IPS DF 19.7 (cell line): ENCODE measurements around the gene TRAK2.
"Not testable (repeated sequence)": the region's sequence is repeated elsewhere in the genome, so short reads cannot be mapped to it uniquely, and the experiment has no call there.

ENCODE experiments used
- DNase-seq: peaks from one replicate; pipeline ENCODE4 v3.0.0-alpha.2; 2013; ENCODE audit warnings: low read depth, low spot score

Gene TRAK2

DNA sequence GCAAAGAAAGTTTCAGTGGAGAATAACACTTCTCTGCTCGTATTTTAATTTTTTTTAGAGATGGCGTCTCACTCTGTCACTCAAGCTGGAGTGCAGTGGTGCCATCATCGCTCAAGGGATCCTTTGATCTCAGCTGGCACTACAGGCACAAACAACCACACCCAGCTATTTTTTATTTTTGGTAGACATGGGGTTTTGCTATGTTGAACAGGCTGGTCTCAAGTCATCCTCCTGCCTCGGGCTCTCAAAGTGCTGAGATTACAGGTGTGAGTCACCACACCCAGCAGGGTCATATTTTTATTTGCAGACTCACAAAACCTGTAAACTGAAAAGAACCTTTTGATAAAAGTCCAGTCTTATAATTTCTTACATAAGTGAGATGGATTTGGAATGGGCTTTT lies 2.6 kb downstream of the TRAK2 start:
- no peak for DNase-seq

DNA sequence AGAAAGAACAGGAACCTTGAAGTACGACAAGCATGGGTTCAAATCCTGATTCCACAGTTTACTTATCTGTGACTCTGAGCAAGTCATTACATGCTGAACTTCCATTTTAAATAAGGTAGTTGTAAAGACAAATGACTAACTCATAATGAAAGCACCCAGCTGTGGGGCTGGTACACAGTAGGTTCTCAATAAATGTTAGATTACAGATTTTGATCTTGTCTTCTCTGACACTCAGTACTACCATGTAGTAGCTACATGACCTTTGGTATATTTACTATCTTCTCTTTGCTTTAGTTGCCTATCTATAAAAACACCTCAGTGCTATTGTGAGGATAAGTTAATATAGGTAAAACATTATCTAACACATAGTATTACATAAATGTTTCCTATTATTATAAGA lies 3.2 kb downstream of the TRAK2 start:
- no peak for DNase-seq

DNA sequence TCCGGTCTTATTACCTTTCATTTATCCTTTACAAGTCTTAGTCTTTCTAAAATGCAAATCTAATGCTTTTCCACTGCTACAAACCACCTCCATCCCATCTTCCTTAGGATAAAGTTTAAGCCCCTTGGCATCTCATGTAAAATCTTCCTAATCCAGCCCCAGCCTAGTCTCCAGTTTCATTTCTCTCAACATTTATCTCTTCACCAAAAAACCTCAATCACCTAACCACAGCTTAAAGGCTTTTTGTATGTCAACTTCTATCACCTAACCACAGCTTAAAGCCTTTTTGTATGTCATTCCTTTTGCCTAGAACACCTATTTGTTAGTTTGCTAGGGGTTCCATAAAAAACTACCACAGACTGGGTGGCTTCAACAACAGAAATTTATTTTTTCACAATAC lies 4.2 kb downstream of the TRAK2 start:
- no peak for DNase-seq

DNA sequence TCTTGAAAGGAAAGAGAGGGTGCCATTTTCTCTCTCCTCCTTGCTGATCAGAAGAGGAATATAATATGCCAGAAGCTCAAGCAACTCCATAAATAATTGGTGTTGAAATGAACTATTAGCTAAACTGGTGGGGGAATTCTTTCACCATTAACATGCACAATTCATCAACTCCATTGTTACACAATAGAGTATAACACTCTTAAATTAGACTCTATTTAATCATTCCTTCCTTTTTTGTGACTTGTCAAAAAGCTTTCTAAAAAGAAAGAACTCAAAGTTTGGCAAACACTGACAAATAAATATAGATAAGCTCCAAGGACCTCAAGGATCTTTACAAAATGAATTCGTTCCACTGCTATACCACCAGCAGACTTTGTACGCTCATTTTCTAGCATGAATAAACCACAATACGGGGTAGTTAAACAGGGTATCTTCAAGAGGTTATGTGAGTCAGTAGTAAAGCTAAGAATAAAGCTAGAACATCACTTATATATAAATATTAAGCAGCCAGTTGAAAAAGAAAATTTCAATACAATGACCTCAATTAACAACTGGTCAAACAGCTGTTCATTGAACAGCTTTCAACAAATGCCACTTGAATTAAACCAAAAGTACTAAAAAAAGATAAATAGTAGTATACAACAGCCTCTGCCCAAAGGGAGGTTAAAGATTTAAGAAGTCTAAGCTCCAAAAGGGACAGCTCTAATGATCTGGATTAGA lies 6.4 kb downstream of the TRAK2 start:
- DNase-seq, result no peak

DNA sequence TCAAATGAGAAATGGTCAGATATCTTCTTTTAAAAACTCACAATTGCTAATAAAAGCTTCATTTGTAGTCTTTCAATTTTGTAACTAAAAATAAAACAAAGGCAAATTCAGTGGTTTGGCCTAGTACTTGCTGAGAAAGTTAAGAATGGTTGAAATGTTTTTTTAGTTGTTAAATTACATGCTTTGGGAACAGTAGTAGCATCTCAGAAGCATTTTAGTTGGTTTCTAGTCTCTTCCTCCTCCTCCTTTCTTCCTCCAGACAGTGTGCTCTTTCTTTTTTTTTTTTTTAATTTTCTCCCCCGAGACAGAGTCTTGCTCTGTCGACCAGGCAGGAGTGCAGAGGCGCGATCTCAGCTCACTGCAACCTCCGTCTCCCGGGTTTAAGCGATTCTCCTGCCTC lies 9.8 kb downstream of the TRAK2 start:
- DNase-seq, result no peak

DNA sequence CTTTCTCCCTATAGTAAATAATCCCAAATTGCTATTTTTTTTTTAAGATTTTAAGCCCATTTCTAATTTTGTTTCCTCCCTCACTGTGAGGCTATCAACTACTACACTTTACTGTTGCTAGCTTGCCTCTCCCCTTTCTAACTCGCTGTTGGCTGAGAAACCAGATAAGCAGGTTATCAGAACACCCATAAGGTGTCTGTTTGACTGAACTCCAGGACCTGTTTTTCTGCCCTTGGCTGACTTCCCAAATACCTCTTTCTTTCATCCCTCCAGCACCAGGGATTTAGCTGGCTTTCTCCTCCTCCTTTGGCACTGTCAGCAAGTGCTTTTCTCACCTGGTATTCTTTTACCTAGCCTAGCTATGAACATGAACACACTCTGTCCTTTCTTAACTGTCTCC lies 11.1 kb downstream of the TRAK2 start:
- no peak for DNase-seq

DNA sequence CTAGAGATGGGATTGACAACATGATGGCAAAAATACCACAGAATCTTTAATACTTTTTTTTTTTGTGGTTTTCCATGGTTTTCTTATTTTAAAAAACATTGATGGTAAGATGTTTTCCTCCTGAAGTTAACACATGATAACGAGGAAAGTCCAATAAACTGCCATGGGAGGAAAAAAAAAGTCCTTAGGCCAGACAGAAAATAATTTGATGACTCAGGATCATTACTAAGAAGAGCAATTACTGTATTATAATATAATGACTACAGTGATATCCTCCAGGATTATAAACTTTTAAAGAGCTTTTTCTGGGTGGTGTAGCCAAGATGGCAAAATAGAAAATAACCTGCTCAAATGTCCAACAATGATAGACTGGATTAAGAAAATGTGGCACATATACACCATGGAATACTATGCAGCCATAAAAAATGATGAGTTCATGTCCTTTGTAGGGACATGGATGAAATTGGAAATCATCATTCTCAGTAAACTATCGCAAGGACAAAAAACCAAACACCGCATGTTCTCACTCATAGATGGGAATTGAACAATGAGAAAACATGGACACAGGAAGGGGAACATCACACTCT lies 11.8 kb downstream of the TRAK2 start:
- not testable (repeated sequence) for DNase-seq

DNA sequence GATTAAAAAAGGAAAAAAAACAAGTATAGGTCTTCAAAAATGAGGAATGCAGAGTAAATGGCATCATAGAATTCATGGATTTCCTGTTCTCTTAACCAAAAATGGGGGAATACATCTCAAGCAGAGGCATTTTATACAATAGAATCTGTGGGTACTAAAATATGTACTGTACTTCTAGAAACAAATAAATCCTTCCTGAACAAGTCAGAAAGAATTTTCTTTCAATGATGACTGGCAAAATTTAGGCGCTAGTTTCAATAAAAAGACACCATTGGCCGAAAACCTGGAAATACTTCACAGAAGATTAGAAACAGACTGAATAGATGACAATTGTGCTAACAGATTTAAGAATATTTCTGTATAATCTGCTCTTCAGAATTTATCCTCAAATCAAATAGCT lies 15.1 kb downstream of the TRAK2 start:
- no peak for DNase-seq

DNA sequence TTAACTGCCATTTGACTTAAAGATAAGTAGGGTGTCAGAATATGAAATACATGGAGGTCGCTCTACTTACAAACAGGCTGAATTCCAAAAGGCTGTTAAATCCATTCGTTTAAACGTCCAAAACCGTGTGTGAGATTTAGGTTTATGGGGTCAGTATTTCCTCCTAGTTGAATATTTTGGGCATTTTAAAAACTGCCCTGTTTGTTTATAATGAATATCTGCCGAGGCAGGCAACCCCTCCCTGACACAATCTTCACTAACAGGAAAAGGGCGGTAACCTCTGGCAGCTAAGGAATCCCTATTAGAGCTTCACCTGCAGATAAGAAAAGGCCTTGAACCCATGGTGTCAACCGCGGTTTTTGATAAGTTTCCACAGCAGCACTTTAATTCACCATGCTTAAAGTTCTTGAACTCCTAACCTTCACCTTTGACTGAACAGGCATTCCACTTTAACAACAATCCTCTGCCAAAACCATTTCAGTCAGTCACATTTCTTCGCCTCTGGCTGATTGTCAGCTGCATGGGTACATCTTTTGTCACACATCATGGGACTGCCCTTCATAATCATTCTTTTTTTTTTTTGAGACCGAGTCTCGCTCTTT lies 17.8 kb downstream of the TRAK2 start:
- no peak for DNase-seq

DNA sequence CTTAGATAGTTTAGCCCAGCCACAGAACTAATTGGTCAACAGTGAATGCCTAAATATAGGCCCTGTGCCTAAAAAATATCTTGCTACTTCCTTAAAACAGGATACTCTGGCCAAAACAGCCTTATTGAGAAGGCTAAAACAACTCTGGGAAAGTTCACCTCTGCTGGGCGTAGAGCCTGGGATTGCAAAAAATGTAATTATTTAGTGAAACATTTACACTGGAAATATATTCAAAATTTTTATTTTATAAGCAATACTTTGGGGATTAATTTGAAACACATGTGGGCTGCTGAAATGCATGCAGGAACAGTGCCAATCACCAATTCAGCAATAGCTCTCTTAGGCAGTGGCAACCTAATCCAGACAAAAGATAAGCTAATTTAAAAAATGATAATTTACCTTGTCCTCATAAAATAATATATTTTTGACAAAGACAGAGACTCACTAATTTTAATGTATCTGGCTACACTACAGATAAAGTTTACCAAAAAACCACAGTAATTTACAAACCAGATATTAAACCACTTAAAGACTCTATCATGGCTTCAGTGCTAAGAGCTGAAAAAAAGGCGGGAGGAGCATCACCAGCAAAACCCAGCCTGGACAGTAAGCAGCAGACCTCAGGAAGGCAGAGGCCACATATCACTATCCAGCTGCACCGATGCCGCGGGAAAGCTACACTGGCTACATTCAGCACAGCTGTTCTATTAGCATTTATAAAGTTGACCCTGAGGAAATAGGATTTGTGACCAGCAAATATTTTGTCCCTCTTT lies 18.5 kb downstream of the TRAK2 start:
- no peak for DNase-seq

DNA sequence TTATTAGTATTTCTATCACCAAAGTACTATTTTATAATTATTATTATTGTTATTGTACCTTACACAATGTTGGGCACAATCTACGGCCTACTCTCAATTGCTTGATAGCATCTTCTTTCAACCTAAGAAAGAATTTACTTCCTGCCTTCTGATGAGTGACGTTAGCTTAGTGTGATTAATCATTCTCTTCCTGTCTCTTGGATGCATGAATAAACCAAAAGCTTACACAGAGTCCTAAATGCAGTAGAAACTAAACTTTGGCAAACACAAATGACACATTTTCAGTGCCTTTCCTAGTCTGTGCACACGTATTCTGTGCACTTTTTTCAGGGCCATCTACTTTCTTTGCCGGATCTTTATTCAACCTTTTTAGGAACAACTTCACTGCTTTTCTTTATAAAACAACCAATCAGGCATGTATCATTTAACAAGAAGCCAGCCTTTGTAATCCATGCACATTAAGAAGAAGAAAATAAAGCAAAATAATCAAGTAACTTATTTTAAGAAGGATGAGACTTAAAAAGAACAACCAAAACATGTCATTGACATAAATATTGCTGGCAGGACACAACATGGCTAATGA lies 19.1 kb downstream of the TRAK2 start:
- DNase-seq, result no peak

DNA sequence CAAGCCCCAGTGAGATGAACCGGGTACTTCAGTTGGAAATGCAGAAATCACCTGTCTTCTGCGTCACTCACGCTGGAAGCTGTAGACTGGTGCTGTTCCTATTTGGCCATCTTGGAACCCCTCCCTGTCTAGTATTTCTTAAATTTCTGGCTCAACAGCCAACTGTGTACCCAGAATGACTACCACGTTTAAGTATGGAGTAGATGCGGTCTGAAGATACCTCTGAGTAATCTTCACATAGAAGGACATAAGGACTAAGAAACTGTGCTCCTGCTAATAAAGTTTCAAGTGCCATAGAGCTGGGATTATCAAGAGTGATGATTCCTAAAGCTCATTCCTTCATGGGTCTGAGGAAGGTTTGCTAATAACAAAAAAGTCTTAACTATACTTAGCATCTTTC lies 20.4 kb downstream of the TRAK2 start:
- no peak for DNase-seq

DNA sequence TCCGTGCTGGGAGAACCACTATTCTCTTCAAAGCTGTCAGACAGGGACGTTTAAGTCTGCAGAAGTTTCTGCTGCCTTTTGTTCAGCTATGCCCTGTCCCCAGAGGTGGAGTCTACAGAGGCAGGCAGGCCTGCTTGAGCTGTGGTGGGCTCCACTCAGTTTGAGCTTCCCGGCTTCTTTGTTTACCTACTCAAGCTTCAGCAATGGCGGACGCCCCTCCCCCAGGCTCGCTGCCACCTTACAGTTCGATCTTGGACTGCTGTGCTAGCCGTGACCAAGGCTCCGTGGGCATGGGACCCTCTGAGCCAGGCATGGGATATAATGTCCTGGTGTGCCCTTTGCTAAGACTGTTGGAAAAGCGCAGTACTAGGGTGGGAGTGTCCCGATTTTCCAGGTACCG lies 20.9 kb downstream of the TRAK2 start:
- DNase-seq, result not testable (repeated sequence)

DNA sequence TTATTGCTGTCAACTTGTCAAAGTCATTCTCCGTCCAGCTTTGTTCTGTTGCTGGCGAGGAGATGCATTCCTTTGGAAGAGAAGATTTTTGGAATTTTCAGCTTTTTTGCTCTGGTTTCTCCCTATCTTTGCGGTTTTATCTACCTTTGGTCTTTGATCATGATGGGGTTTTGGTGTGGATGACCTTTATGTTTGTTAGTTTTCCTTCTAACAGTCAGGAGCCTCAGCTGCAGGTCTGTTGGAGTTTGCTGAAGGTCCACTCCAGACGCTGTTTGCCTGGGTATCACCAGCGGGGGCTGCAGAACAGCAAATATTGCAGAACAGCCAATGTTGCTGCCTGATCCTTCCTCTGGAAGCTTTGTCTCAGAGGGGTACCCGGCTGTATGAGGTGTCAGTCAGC lies 21.4 kb downstream of the TRAK2 start:
- not testable (repeated sequence) for DNase-seq

DNA sequence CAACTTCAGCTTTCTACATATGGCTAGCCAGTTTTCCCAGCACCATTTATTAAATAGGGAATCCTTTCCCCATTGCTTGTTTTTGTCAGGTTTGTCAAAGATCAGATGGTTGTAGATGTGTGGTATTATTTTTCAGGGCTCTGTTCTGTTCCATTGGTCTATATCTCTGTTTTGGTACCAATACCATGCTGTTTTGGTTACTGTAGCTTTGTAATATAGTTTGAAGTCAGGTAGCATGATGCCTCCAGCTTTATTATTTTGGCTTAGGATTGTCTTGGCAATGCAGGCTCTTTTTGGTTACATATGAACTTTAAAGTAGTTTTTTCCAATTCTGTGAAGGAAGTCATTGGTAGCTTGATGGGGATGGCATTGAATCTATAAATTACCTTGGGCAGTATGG lies 22.9 kb downstream of the TRAK2 start:
- not testable (repeated sequence) for DNase-seq

DNA sequence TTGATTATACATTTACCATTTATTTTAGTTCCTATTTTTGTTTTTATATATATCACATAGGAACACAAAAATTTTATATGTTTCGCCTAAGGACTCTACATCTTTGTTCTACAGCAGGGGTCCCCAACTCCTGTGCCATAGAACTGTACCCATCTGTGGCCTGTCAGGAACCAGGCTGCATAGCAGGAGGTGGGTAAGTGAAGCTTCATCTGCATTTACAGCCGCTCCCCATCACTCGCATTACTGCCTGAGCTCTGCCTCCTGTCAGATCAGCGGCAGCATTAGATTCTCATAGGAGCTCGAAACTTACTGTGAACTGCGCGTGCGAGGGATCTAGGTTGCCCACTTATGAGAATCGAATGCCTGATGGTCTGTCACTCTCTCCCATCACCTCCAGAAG lies 25.3 kb downstream of the TRAK2 start:
- no peak for DNase-seq

DNA sequence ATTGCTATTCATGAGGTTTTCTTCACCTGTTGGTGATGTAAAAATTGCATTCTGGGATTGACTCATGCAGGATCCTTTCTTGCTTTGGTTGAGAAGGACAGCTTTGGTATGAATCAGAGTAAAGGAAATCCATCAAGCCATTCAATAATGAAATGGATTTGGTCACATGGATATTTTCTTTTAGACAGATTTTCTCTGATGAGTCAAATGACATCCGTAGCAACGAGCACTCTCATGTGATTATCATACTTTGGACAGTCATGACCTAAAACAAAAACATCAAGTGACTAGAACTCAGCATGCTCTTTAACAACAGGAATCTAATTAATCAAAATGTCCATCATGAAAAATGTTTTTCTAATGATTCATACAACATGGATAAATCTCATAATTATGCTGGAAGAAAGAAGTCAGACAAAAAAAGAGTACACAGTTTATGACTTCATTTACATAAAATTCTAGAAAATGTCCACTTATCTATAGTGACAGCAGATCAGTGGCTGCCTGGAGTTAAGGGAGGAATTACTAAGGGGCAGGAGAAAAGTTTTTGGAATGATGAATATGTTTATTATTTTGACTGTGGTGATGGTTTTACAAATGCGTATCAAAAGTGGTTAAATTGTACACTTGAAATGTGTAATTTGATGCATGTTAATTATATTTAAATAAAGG lies 30.7 kb downstream of the TRAK2 start:
- no peak for DNase-seq

DNA sequence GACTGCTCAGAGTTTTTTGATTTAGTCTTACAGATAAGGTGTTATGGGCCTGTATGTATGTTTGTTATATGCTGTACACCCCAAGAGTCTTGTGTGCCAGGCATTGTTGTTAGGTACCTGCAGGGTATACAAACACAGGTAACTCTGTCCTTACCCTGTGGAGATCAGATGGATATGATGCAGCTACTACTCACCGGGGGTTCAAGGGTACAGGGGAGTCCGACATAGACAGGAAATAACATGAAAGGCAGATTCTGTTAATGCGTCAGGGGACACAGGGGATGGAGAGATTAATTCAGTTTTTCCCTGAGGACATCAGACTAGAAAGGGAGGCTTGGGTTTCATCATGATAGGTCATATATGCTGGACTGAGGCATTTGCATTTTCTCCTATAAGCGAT lies 31.3 kb downstream of the TRAK2 start:
- DNase-seq, result no peak

DNA sequence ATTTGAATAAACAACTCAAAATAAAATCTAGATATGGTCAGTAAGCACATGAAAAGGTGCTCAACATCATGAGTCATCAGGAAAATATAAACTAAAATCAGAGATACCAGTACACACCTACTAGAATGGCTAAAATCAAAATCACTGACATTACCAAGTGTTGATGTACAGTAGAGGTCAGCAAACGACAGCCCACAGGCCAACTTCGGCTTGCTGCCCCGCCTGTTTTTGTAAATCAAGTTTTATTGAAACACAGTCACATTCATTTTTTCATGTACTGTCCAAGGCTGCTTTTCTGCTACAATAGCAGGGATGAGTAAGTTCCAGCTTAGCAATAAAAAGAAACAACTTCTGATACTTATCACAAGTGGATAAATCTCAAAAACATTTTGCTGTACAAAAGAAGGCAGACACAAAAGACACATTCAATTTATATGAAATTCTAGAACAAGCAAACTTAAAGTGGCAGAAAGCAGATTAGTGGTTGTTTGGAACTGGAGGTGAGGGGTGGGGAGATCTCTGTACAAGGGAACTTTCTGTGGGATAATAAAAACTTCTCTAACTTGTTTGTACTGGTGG lies 32.1 kb downstream of the TRAK2 start:
- no peak for DNase-seq

DNA sequence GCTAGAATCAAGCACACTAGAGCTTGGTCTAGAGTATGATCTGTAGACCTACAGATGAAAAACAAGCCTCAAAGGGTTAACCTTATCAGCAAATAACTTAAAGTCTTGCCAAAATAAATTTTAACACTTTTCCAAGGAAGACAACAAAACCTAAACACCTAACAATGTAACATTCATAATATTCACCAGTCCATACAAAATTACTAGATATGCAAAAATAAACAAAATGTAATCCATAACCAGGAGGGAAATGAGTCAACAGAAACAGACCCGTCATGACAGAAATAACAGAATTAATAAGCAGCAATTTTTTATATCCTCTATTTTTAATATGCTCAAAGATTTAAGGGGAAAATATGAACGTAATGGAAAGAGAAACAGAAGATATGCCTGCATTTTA lies 36.1 kb downstream of the TRAK2 start:
- no peak for DNase-seq
